ENCODE measurements around the gene CACNG3. TPM values are rescaled to one million over a fixed set of nuclear protein-coding genes. Genes with fewer than 3 reads are reported as not detected.
"Not testable (repeated sequence)": the region's sequence is repeated elsewhere in the genome, so short reads cannot be mapped to it uniquely, and the experiment has no call there.

The CACNG3 gene
- total and polyA plus RNA-seq, 8 donors = not detected

- Histone ChIP-seq H3K9me3 (peaks cover 0 to 4% (median 0%) of the 10 kb centered on the region in 4 donors), H3K36me3 (no peaks in the 10 kb centered on the region), H3K27ac (no peak overlapping the region), H3K4me3 (no peak overlapping the region), H3K27me3 (peaks cover 0 to 18% (median 0%) of the 10 kb centered on the region in 3 donors), H3K4me1 (no peaks in the 10 kb centered on the region)
- intact Hi-C loops (cut with DNase I; ENCODE audit: low total_unique reads) = no loop called here
- no peak for DNase-seq
- WGBS, 5 donors = 88 to 92% (median 90%) methylated on average over 7 of the region's 7 CpGs
- TF ChIP-seq EP300 (IDR thresholded peaks at IDR 0.05) = no peak
- no peak for TF ChIP-seq POLR2AphosphoS5 (IDR thresholded peaks at IDR 0.05)
- TF ChIP-seq POLR2A (IDR thresholded peaks at IDR 0.05) = no peak
- no peak for TF ChIP-seq CTCF (IDR thresholded peaks at IDR 0.05)
Measured at GRCh38 chr16:24228514-24228913, 27.6 kb upstream of the CACNG3 start.

- no peak overlapping the region for H3K27ac ChIP-seq
- intact Hi-C loops (cut with DNase I; ENCODE audit: low total_unique reads) = no loop called here
- 60 to 82% (median 67%) methylated on average over 2 of the region's 2 CpGs for WGBS, 5 donors
- peaks cover 0 to 22% (median 0%) of the 10 kb centered on the region in 3 donors for H3K27me3 ChIP-seq
- peaks cover 0 to 19% (median 10%) of the 10 kb centered on the region in 4 donors for H3K9me3 ChIP-seq
- no peak for DNase-seq
- H3K36me3 ChIP-seq = no peaks in the 10 kb centered on the region
- no peaks in the 10 kb centered on the region for H3K4me1 ChIP-seq
- H3K4me3 ChIP-seq = no peak overlapping the region
- TF ChIP-seq EP300 (IDR thresholded peaks at IDR 0.05) (no peak), CTCF (IDR thresholded peaks at IDR 0.05) (no peak), POLR2A (IDR thresholded peaks at IDR 0.05) (no peak), POLR2AphosphoS5 (IDR thresholded peaks at IDR 0.05) (no peak)
Measured at GRCh38 chr16:24232936-24233335, 23.2 kb upstream of the CACNG3 start.

GRCh38 chr16:24234737-24235136 is 21.4 kb upstream of the CACNG3 start:
- 67 to 80% (median 74%) methylated on average over 5 of the region's 5 CpGs for WGBS, 5 donors
- H3K36me3 ChIP-seq = no peaks in the 10 kb centered on the region
- intact Hi-C loops (cut with DNase I; ENCODE audit: low total_unique reads) = no loop called here
- peaks cover 0 to 15% (median 0%) of the 10 kb centered on the region in 3 donors for H3K27me3 ChIP-seq
- no peaks in the 10 kb centered on the region for H3K4me1 ChIP-seq
- DNase-seq = no peak
- H3K27ac ChIP-seq = no peak overlapping the region
- TF ChIP-seq POLR2AphosphoS5 (IDR thresholded peaks at IDR 0.05) (no peak), POLR2A (IDR thresholded peaks at IDR 0.05) (no peak), CTCF (IDR thresholded peaks at IDR 0.05) (no peak), EP300 (IDR thresholded peaks at IDR 0.05) (no peak)
- H3K4me3 ChIP-seq = no peak overlapping the region
- H3K9me3 ChIP-seq = peaks cover 0 to 20% (median 13%) of the 10 kb centered on the region in 4 donors

- 52 to 63% (median 54%) methylated on average over 2 of the region's 2 CpGs for WGBS, 5 donors
- intact Hi-C loops (cut with DNase I; ENCODE audit: low total_unique reads) = no loop called here
- Histone ChIP-seq H3K4me3 (no peak overlapping the region), H3K27ac (no peak overlapping the region), H3K9me3 (peaks cover 0 to 20% (median 13%) of the 10 kb centered on the region in 4 donors), H3K36me3 (no peaks in the 10 kb centered on the region), H3K27me3 (peaks cover 0 to 8% (median 0%) of the 10 kb centered on the region in 3 donors), H3K4me1 (no peaks in the 10 kb centered on the region)
- DNase-seq = no peak
- TF ChIP-seq POLR2A (IDR thresholded peaks at IDR 0.05) (no peak), CTCF (IDR thresholded peaks at IDR 0.05) (no peak), EP300 (IDR thresholded peaks at IDR 0.05) (no peak), POLR2AphosphoS5 (IDR thresholded peaks at IDR 0.05) (no peak)
Measured at GRCh38 chr16:24235806-24236205, 20.3 kb upstream of the CACNG3 start.

- DNase-seq; H3K4me1 ChIP-seq; H3K36me3 ChIP-seq; H3K4me3 ChIP-seq; H3K27ac ChIP-seq; intact Hi-C loops (cut with DNase I; ENCODE audit: low total_unique reads); H3K27me3 ChIP-seq: not testable (repeated sequence)
- 44 to 66% (median 62%) methylated on average over 2 of the region's 2 CpGs for WGBS, 5 donors
- H3K9me3 ChIP-seq = peaks cover 0 to 20% (median 13%) of the 10 kb centered on the region in 4 donors
Measured at GRCh38 chr16:24238846-24239245, 17.3 kb upstream of the CACNG3 start.
